ENCODE measurements around the gene AATK. TPM values are rescaled to one million over a fixed set of nuclear protein-coding genes. Genes with fewer than 3 reads are reported as not detected.

AATK gene
- total and polyA plus RNA-seq, 11 donors, result 1.3 to 12.0 (median 9.3) TPM

GRCh38 chr17:81128338-81128737 lies 37.7 kb downstream of the AATK start:
- Histone ChIP-seq H3K27me3 (no peaks in the 10 kb centered on the region), H3K36me3 (no peaks in the 10 kb centered on the region), H3K4me1 (peaks cover 0 to 12% (median 0%) of the 10 kb centered on the region in 12 donors), H3K9me3 (no peaks in the 10 kb centered on the region), H3K27ac (no peak overlapping the region), H3K4me3 (peak overlapping the region in 1 of 12 donors; percentile 7)
- TF ChIP-seq, protein P1, sequence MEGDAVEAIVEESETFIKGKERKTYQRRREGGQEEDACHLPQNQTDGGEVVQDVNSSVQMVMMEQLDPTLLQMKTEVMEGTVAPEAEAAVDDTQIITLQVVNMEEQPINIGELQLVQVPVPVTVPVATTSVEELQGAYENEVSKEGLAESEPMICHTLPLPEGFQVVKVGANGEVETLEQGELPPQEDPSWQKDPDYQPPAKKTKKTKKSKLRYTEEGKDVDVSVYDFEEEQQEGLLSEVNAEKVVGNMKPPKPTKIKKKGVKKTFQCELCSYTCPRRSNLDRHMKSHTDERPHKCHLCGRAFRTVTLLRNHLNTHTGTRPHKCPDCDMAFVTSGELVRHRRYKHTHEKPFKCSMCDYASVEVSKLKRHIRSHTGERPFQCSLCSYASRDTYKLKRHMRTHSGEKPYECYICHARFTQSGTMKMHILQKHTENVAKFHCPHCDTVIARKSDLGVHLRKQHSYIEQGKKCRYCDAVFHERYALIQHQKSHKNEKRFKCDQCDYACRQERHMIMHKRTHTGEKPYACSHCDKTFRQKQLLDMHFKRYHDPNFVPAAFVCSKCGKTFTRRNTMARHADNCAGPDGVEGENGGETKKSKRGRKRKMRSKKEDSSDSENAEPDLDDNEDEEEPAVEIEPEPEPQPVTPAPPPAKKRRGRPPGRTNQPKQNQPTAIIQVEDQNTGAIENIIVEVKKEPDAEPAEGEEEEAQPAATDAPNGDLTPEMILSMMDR (IDR thresholded peaks at IDR 0.05), result no peak
- no peak for TF ChIP-seq POLR2A (IDR thresholded peaks at IDR 0.05)
- 79 to 91% (median 89%) methylated on average over 7 to 14 of the region's 14 CpGs for WGBS, 4 donors
- no peak for DNase-seq
- intact Hi-C loops (cut with DNase I), result no loop called here
- no peak for ATAC-seq

GRCh38 chr17:81127526-81128177 lies 38.4 kb downstream of the AATK start:
- Histone ChIP-seq H3K4me3 (peak overlapping the region in 1 of 12 donors; percentile 7), H3K9me3 (no peaks in the 10 kb centered on the region), H3K36me3 (no peaks in the 10 kb centered on the region), H3K27ac (no peak overlapping the region), H3K4me1 (peaks cover 0 to 12% (median 0%) of the 10 kb centered on the region in 12 donors), H3K27me3 (peaks cover 0 to 7% (median 0%) of the 10 kb centered on the region in 9 donors)
- WGBS, 4 donors, result 83 to 86% (median 83%) methylated on average over 16 to 25 of the region's 25 CpGs
- ATAC-seq, result no peak
- DNase-seq, result no peak
- no peak for TF ChIP-seq POLR2A (IDR thresholded peaks at IDR 0.05)
- TF ChIP-seq, protein P1 (IDR thresholded peaks at IDR 0.05), result no peak
- intact Hi-C loops (cut with DNase I), result no loop called here

- ATAC-seq, result no peak
- H3K36me3 ChIP-seq, result no peaks in the 10 kb centered on the region
- TF ChIP-seq, protein P1 (IDR thresholded peaks at IDR 0.05), result no peak
- TF ChIP-seq POLR2A (IDR thresholded peaks at IDR 0.05), result no peak
- intact Hi-C loops (cut with DNase I), result no loop called here
- WGBS, 4 donors, result 57 to 93% (median 66%) methylated on average over 2 to 5 of the region's 5 CpGs
- DNase-seq, result no peak
- H3K27me3 ChIP-seq, result peaks cover 0 to 12% (median 0%) of the 10 kb centered on the region in 9 donors
- peaks cover 0 to 14% (median 0%) of the 10 kb centered on the region in 12 donors for H3K4me1 ChIP-seq
- H3K9me3 ChIP-seq, result no peaks in the 10 kb centered on the region
- no peak overlapping the region for H3K27ac ChIP-seq
- peak overlapping the region in 1 of 12 donors; percentile 2 for H3K4me3 ChIP-seq
Observed at GRCh38 chr17:81127133-81127455, 38.9 kb downstream of the AATK start.

- TF ChIP-seq, protein P1 (IDR thresholded peaks at IDR 0.05), result no peak
- no peak for TF ChIP-seq POLR2A (IDR thresholded peaks at IDR 0.05)
- 69 to 77% (median 74%) methylated on average over 20 to 34 of the region's 34 CpGs for WGBS, 4 donors
- H3K9me3 ChIP-seq, result no peaks in the 10 kb centered on the region
- no peak overlapping the region for H3K27ac ChIP-seq
- DNase-seq, result no peak
- peaks cover 0 to 16% (median 0%) of the 10 kb centered on the region in 12 donors for H3K4me1 ChIP-seq
- peaks cover 0 to 18% (median 0%) of the 10 kb centered on the region in 9 donors for H3K27me3 ChIP-seq
- no peak overlapping the region for H3K4me3 ChIP-seq
- no peak for ATAC-seq
- H3K36me3 ChIP-seq, result no peaks in the 10 kb centered on the region
- intact Hi-C loops (cut with DNase I), result no loop called here
Observed at GRCh38 chr17:81126281-81127132, 39.5 kb downstream of the AATK start.
